ENCODE measurements around the gene ALAD. TPM values are rescaled to one million over a fixed set of nuclear protein-coding genes. Genes with fewer than 3 reads are reported as not detected.

Gene ALAD
- total RNA-seq, 2 donors from 2014 or later, result 33.1 to 41.2 TPM

Other genes with a start within 250 kb of the ALAD start
- gene FKBP15, start 180.0 kb downstream of the ALAD start, total RNA-seq, result 10 to 100 TPM; 25.5 to 29.7 TPM
- gene SLC31A1, start 179.7 kb downstream of the ALAD start, total RNA-seq, result 10 to 100 TPM; 15.0 to 15.2 TPM
- 10 to 100 TPM; 24.5 to 32.3 TPM for gene CDC26, start 125.7 kb downstream of the ALAD start, total RNA-seq
- 10 to 100 TPM; 13.7 TPM for gene PRPF4, start 125.6 kb downstream of the ALAD start, total RNA-seq
- gene RNF183, start 97.9 kb downstream of the ALAD start, total RNA-seq, result not detected
- 1 to 10 TPM; 2.1 to 2.3 TPM for gene WDR31, start 61.0 kb downstream of the ALAD start, total RNA-seq
- gene BSPRY, start 51.7 kb downstream of the ALAD start, total RNA-seq, result under 1 TPM; 0.14 to 0.28 TPM
- 10 to 100 TPM in 1 of 2 donors, 1 to 10 TPM in 1; 7.6 to 10.6 TPM for gene HDHD3, start 24.3 kb downstream of the ALAD start, total RNA-seq
- 10 to 100 TPM; 24.3 to 25.4 TPM for gene POLE3, start 9.4 kb upstream of the ALAD start, total RNA-seq
- gene C9orf43, start 9.5 kb upstream of the ALAD start, total RNA-seq, result under 1 TPM; 0.32 to 0.33 TPM
- gene RGS3, start 62.4 kb upstream of the ALAD start, total RNA-seq, result 10 to 100 TPM; 66.2 to 71.4 TPM

Measured in posterior vena cava (tissue), 2 donors.